A549 (cell line): Measurements from ENCODE around the gene TMEM164. TPM values are rescaled to one million over a fixed set of nuclear protein-coding genes. Genes with fewer than 3 reads are reported as not detected.

Source experiments
- ATAC-seq, 2 experiments: fragments of 200-7000 bp in 1 of 2; fragments of >200 bp in 1 of 2; cut with Nextera tagmentation in 1 of 2; cut with Tn5 transposase in 1 of 2; 3 replicates each; pipeline versions ENCODE4 v1.8.0 to v1.9.1; 2018 to 2020; ENCODE audit warnings: mild to moderate bottlenecking in 1 of 2, moderate library complexity in 1 of 2
- CTCF ChIA-PET: fragments of 300-600 bp; sonication (Branson Sonifier 250); formaldehyde crosslinking; extraction: SDS; loops from one replicate; lab custom pipeline; 2021; ENCODE audit warnings: antibody characterized with exemption, inconsistent platforms; lab: Yijun Ruan, JAX
- POLR2A ChIA-PET: fragments of 350-600 bp; formaldehyde crosslinking; extraction: SDS; loops from one replicate; lab custom pipeline; 2021; ENCODE audit warnings: antibody characterized with exemption, inconsistent platforms; lab: Yijun Ruan, JAX
- DNase-seq, 2 experiments: peaks; one replicate each; pipeline versions ENCODE4 v3.0.0 to v3.0.0-alpha.2; 2011 to 2016; ENCODE audit warnings: low read depth in 1 of 2, low spot score in 1 of 2
- FAIRE-seq: peaks from 2 replicates; lab custom pipeline; 2011; peaks lifted over from hg19 to GRCh38; lab: Jason Lieb, UNC
- H3K27ac ChIP-seq, 2 experiments: fragments of >200 bp; sonication (Bioruptor Twin); formaldehyde crosslinking; 3 replicates each; pipeline ENCODE4 v1.5.1; 2016 to 2017
- H3K4me1 ChIP-seq: fragments of >200 bp; sonication (Bioruptor Twin); formaldehyde crosslinking; 3 replicates; pipeline ENCODE4 v1.6.1; 2016
- H3K4me2 ChIP-seq: fragments of >200 bp; sonication (Bioruptor Twin); formaldehyde crosslinking; 3 replicates; pipeline ENCODE4 v1.6.1; 2016
- H3K4me3 ChIP-seq: fragments of >200 bp; sonication (Bioruptor Twin); formaldehyde crosslinking; 3 replicates; pipeline ENCODE4 v1.5.1; 2016
- H3K9me3 ChIP-seq: fragments of >200 bp; sonication (Bioruptor Twin); formaldehyde crosslinking; 3 replicates; pipeline ENCODE4 v1.6.1; 2016
- EHMT2 ChIP-seq: fragments of 200-600 bp; sonication (generic); IDR thresholded peaks from 2 replicates; pipeline ENCODE4 v1.6.1; 2016; ENCODE audit warnings: antibody characterized with exemption, low read depth, mild to moderate bottlenecking, moderate library complexity
- FOSL2 ChIP-seq, 2 experiments: fragments of 450-650 bp in 1 of 2; fragments of >200 bp in 1 of 2; sonication (Bioruptor Twin) in 1 of 2; formaldehyde crosslinking; IDR thresholded peaks; 2 replicates each; pipeline versions ENCODE4 v1.5.0 to v1.6.1; 2016 to 2020; ENCODE audit warnings: mild to moderate bottlenecking in 1 of 2, moderate library complexity in 1 of 2
- FOXS1 ChIP-seq: fragments of 250-450 bp; sonication (Bioruptor Pico); IDR thresholded peaks from 2 replicates; pipeline ENCODE4 v1.5.0; 2020; ENCODE audit warnings: mild to moderate bottlenecking, moderate library complexity
- JUN ChIP-seq, 2 experiments: fragments of >200 bp; sonication (Bioruptor Twin); formaldehyde crosslinking; IDR thresholded peaks; 2 replicates in 1 of 2; 3 replicates in 1 of 2; pipeline ENCODE4 v1.6.1; 2016 to 2017
- MAZ ChIP-seq: fragments of 150-350 bp; IDR thresholded peaks from 2 replicates; pipeline ENCODE4 v1.6.1; 2014; ENCODE audit warnings: antibody characterized with exemption, low read depth, low read length, borderline replicate concordance
- MYC ChIP-seq: IDR thresholded peaks from 2 replicates; pipeline ENCODE4 v1.6.1; 2012; ENCODE audit warnings: mild to moderate bottlenecking, inconsistent platforms, low read length, improper control_type of control experiment, borderline replicate concordance
- PHF8 ChIP-seq: fragments of 200-600 bp; sonication (generic); IDR thresholded peaks from 2 replicates; pipeline ENCODE4 v1.6.1; 2016; ENCODE audit warnings: low read depth, mild to moderate bottlenecking, antibody characterized with exemption, moderate library complexity, borderline replicate concordance
- POLR2A ChIP-seq: IDR thresholded peaks from 2 replicates; pipeline ENCODE4 v1.6.1; 2012; ENCODE audit warnings: mild to moderate bottlenecking, low read length
- RAD21 ChIP-seq, 2 experiments: fragments of >200 bp in 1 of 2; sonication (Bioruptor Twin) in 1 of 2; formaldehyde crosslinking in 1 of 2; IDR thresholded peaks in 1 of 2; conservative IDR thresholded peaks in 1 of 2; 2 replicates in 1 of 2; 3 replicates in 1 of 2; pipeline ENCODE4 v1.6.1; 2012 to 2018; ENCODE audit warnings: inconsistent platforms in 1 of 2
- RFX5 ChIP-seq: fragments of 450-650 bp; IDR thresholded peaks from 2 replicates; pipeline ENCODE4 v1.7.1; 2014; ENCODE audit warnings: antibody characterized with exemption, mild to moderate bottlenecking, moderate library complexity
- TP53 ChIP-seq: fragments of 250-450 bp; sonication (Bioruptor Pico); IDR thresholded peaks from 2 replicates; pipeline ENCODE4 v1.5.0; 2021; ENCODE audit warnings: mild to moderate bottlenecking, moderate library complexity
- ZNF302 ChIP-seq: fragments of 250-450 bp; sonication (Bioruptor Pico); IDR thresholded peaks from 2 replicates; pipeline ENCODE4 v1.9.0; 2021; ENCODE audit warnings: inconsistent platforms, mild to moderate bottlenecking, moderate library complexity
- WGBS: methylation state at CpG from one replicate; pipeline ENCODE4 v1.1.6; 2017; ENCODE audit errors: missing lambda C conversion rate; 5-methylcytosine and 5-hydroxymethylcytosine counted together
- polyA minus RNA-seq: library from RNA; depleted of rRNA, polyadenylated mRNA; stranded (reverse); fragments of >200 nt; gene quantifications from 2 replicates; pipeline ENCODE4 v1.2.3, GENCODE V29; 2011; rRNA and poly(A)+ RNA removed
- polyA plus RNA-seq, 4 experiments: library from polyadenylated mRNA; depleted of rRNA in 3 of 4; stranded (reverse); fragments of >200 nt; fragmentation: RNase III in 1 of 4; extraction: RNeasy Plus Mini Kit Qiagen cat#74134 plus additional on column Dnase treatment in 1 of 4; gene quantifications; 2 replicates in 3 of 4; 3 replicates in 1 of 4; pipeline ENCODE4 v1.2.3, GENCODE V29; 2011 to 2017
- TF ChIP-seq, protein P1 (sequence below): fragments of >200 bp; sonication (Bioruptor Twin); formaldehyde crosslinking; IDR thresholded peaks from 3 replicates; pipeline ENCODE4 v1.5.1; 2016
- TF ChIP-seq, protein P2 (sequence below): IDR thresholded peaks from 2 replicates; pipeline ENCODE4 v1.6.1; 2012
- TF ChIP-seq, protein P3 (sequence below): fragments of >200 bp; sonication (Bioruptor Twin); formaldehyde crosslinking; IDR thresholded peaks from 3 replicates; pipeline ENCODE4 v1.6.1; 2016
- TF ChIP-seq, protein P4 (sequence below): IDR thresholded peaks from 2 replicates; pipeline ENCODE4 v1.6.1; 2012; ENCODE audit warnings: low read depth, borderline replicate concordance
- TF ChIP-seq, protein P5 (sequence below): fragments of 450-650 bp; IDR thresholded peaks from 2 replicates; pipeline ENCODE4 v1.6.1; 2014; ENCODE audit warnings: antibody characterized with exemption
- TF ChIP-seq, protein P6 (sequence below): fragments of 250-450 bp; sonication (Bioruptor Pico); IDR thresholded peaks from 2 replicates; pipeline ENCODE4 v1.5.0; 2020; ENCODE audit warnings: low read depth, mild to moderate bottlenecking, moderate library complexity
- TF ChIP-seq, protein P7 (sequence below): IDR thresholded peaks from 2 replicates; pipeline ENCODE4 v1.6.1; 2012

The TMEM164 gene
- polyA plus RNA-seq (2011; rRNA removed), result 32.0 and 36.3 TPM in 2 replicates
- 14.8 and 21.4 TPM in 2 replicates for polyA plus RNA-seq (2012; cell fraction: cytosol; rRNA removed)
- polyA plus RNA-seq (2012; cell fraction: nucleus; rRNA removed), result 20.1 and 24.0 TPM in 2 replicates
- polyA plus RNA-seq (2017; fragmentation: RNase III; extraction: RNeasy Plus Mini Kit Qiagen cat#74134 plus additional on column Dnase treatment), result 35.3 to 43.7 TPM (median 38.9 TPM) in 3 replicates
- polyA minus RNA-seq, result 44.0 and 45.7 TPM in 2 replicates

DNA sequence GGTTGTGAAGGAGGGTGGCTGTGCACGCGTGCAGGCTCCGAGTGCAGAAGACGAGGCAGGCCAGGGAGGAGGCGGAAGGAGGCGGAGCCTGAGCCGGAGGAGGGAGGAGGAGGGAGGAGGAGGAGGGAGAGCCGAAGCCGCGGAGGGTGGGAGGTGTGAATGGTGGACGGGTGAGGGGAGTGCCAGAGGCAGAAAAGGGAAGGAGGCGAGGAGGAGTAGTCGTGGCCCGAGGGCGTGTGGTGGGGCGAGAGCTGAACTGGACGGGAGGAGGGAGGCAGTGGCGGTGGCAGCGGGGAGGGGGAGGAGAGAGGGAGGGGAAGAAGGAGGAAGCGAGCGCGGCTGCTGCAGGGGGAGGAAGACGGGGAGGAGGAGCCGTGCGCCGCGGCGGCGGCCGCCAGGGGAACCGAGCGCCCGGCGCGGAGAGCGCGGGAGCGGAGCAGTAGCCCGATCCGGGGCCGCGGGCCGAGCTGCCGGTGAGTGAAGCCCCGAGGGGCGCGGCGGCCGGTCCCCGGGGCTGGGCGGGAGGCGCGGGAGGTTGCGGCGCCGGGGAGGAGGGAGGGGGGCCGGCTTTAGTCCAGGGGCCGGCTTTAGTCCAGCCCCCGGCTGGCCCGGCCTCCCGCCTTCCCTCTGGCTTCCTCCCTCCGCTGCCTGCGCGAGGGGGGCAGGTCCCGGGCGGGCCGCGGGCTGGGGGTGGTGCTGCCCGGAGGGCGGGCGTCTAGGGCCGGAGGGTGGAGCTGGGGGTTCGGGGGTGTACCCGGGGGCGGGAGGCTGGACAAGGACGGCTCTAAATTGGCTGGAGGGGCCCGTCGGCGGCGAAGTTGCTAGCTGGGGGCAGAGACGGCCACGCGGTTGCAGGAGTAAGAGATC, at the start of gene TMEM164:
Gene TMEM164 (plus strand): TSS at position 815 of the 867 bp plus-strand sequence. CDS start 661 bp downstream, outside the sequence.
- ChIA-PET CTCF (interaction anchor here (1.4 to 2.1 kb wide), 3 partner anchors 8 to 144 kb away, joined by 3 to 6 read pairs (median 5); no protein-coding TSS in a partner anchor), POLR2A (interaction anchor here (2.1 kb wide), 1 partner anchor 85 kb away, joined by 32 read pairs; no protein-coding TSS in a partner anchor)
- H3K4me2 ChIP-seq, result peak within 1 kb of the TSS; percentile 94

More for the DNA sequence above, at the start of gene TMEM164:
- Histone ChIP-seq H3K9me3 (no peaks in the 10 kb centered on the region), H3K4me3 (peak within 1 kb of the TSS; percentile 84), H3K4me1 (peaks cover 47% of the 10 kb centered on the region), H3K27ac (peak within 1 kb of the TSS; percentile 100)
- ATAC-seq (peak; percentile 87 to 92), FAIRE-seq (no peak), DNase-seq (peak; percentile 69 to 80)
- 0% methylated on average over 15 of the region's 83 CpGs for WGBS
- TF ChIP-seq, protein P1, sequence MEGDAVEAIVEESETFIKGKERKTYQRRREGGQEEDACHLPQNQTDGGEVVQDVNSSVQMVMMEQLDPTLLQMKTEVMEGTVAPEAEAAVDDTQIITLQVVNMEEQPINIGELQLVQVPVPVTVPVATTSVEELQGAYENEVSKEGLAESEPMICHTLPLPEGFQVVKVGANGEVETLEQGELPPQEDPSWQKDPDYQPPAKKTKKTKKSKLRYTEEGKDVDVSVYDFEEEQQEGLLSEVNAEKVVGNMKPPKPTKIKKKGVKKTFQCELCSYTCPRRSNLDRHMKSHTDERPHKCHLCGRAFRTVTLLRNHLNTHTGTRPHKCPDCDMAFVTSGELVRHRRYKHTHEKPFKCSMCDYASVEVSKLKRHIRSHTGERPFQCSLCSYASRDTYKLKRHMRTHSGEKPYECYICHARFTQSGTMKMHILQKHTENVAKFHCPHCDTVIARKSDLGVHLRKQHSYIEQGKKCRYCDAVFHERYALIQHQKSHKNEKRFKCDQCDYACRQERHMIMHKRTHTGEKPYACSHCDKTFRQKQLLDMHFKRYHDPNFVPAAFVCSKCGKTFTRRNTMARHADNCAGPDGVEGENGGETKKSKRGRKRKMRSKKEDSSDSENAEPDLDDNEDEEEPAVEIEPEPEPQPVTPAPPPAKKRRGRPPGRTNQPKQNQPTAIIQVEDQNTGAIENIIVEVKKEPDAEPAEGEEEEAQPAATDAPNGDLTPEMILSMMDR, result no peak
- TF ChIP-seq ZNF302 (CRISPR knock-in tag), result no peak
- TF ChIP-seq, protein P2, sequence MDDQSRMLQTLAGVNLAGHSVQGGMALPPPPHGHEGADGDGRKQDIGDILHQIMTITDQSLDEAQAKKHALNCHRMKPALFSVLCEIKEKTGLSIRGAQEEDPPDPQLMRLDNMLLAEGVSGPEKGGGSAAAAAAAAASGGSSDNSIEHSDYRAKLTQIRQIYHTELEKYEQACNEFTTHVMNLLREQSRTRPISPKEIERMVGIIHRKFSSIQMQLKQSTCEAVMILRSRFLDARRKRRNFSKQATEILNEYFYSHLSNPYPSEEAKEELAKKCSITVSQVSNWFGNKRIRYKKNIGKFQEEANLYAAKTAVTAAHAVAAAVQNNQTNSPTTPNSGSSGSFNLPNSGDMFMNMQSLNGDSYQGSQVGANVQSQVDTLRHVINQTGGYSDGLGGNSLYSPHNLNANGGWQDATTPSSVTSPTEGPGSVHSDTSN, result no peak
- TF ChIP-seq PHF8, result peak; percentile 38; the same call in 1 of the 2 replicates
- TF ChIP-seq JUN (IDR thresholded peaks at IDR 0.05), result peak; percentile 21 to 78; a peak in 3 of 5 replicates
- TF ChIP-seq, protein P3, sequence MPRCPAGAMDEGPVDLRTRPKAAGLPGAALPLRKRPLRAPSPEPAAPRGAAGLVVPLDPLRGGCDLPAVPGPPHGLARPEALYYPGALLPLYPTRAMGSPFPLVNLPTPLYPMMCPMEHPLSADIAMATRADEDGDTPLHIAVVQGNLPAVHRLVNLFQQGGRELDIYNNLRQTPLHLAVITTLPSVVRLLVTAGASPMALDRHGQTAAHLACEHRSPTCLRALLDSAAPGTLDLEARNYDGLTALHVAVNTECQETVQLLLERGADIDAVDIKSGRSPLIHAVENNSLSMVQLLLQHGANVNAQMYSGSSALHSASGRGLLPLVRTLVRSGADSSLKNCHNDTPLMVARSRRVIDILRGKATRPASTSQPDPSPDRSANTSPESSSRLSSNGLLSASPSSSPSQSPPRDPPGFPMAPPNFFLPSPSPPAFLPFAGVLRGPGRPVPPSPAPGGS, result 0 out of 3 replicates have a peak, but pooled peaks have one; percentile 40
- no peak for TF ChIP-seq MYC
- TF ChIP-seq, protein P4, sequence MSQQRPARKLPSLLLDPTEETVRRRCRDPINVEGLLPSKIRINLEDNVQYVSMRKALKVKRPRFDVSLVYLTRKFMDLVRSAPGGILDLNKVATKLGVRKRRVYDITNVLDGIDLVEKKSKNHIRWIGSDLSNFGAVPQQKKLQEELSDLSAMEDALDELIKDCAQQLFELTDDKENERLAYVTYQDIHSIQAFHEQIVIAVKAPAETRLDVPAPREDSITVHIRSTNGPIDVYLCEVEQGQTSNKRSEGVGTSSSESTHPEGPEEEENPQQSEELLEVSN, result peak; percentile 79; the same call in 1 of the 2 replicates
- TF ChIP-seq, protein P5, sequence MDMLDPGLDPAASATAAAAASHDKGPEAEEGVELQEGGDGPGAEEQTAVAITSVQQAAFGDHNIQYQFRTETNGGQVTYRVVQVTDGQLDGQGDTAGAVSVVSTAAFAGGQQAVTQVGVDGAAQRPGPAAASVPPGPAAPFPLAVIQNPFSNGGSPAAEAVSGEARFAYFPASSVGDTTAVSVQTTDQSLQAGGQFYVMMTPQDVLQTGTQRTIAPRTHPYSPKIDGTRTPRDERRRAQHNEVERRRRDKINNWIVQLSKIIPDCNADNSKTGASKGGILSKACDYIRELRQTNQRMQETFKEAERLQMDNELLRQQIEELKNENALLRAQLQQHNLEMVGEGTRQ, result no peak
- no peak for TF ChIP-seq TP53
- peak; percentile 83 for TF ChIP-seq POLR2A
- TF ChIP-seq EHMT2, result no peak
- TF ChIP-seq, protein P6, sequence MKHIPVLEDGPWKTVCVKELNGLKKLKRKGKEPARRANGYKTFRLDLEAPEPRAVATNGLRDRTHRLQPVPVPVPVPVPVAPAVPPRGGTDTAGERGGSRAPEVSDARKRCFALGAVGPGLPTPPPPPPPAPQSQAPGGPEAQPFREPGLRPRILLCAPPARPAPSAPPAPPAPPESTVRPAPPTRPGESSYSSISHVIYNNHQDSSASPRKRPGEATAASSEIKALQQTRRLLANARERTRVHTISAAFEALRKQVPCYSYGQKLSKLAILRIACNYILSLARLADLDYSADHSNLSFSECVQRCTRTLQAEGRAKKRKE (CRISPR knock-in tag), result peak; percentile 29; the same call in 1 of the 2 replicates
- TF ChIP-seq FOSL2 (IDR thresholded peaks at IDR 0.05), result no peak
- TF ChIP-seq FOSL2 (CRISPR knock-in tag; IDR thresholded peaks at IDR 0.05), result no peak
- no peak for TF ChIP-seq MAZ
- no peak for TF ChIP-seq RAD21 (conservative IDR thresholded peaks at IDR 0.05 in 1 of 2, IDR thresholded peaks at IDR 0.05 in 1 of 2)
- TF ChIP-seq FOXS1 (CRISPR knock-in tag), result no peak
- TF ChIP-seq, protein P7, sequence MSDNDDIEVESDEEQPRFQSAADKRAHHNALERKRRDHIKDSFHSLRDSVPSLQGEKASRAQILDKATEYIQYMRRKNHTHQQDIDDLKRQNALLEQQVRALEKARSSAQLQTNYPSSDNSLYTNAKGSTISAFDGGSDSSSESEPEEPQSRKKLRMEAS, result peak; percentile 93
- TF ChIP-seq RFX5, result no peak
